Transverse colon (tissue), 4 donors: ENCODE measurements around the gene APBB2. TPM values are rescaled to one million over a fixed set of nuclear protein-coding genes. Genes with fewer than 3 reads are reported as not detected.

Experiments used
- DNase-seq: peaks from one replicate; pipeline ENCODE4 v3.0.0-alpha.2; 2019
- H3K27ac ChIP-seq, 4 donors: fragments of 200-600 bp; sonication (generic); 2 replicates each; pipeline ENCODE4 v1.5.1; 2016 to 2018; ENCODE audit warnings: inconsistent platforms in 4 of 4
- H3K27me3 ChIP-seq: fragments of 200-600 bp; sonication (generic); 2 replicates; pipeline ENCODE4 v1.5.1; 2017; ENCODE audit warnings: inconsistent platforms
- H3K36me3 ChIP-seq, 4 donors: fragments of 200-600 bp; sonication (generic); 2 replicates each; pipeline ENCODE4 v1.5.1; 2017 to 2019; ENCODE audit warnings: inconsistent platforms in 4 of 4
- H3K4me1 ChIP-seq, 4 donors: fragments of 200-600 bp; sonication (generic); 2 replicates each; pipeline ENCODE4 v1.5.1; 2017 to 2020; ENCODE audit warnings: inconsistent platforms in 4 of 4
- H3K4me3 ChIP-seq, 4 donors: fragments of 200-600 bp; sonication (generic); 1 replicate in 1 of 4; 2 replicates in 3 of 4; pipeline versions ENCODE4 v1.5.1 to v1.6.1; 2017 to 2019; ENCODE audit warnings: inconsistent platforms in 4 of 4
- H3K9me3 ChIP-seq, 2 donors: fragments of 200-600 bp; sonication (generic); 2 replicates each; pipeline ENCODE4 v1.5.1; 2017 to 2019; ENCODE audit warnings: inconsistent platforms in 2 of 2
- CTCF ChIP-seq, 5 experiments: fragments of 200-600 bp in 3 of 5; fragments of 450-650 bp in 2 of 5; sonication (generic) in 3 of 5; IDR thresholded peaks; 1 replicate in 2 of 5; 2 replicates in 3 of 5; pipeline ENCODE4 v1.5.1; 2016 to 2017; ENCODE audit warnings: antibody characterized with exemption in 5 of 5, inconsistent platforms in 3 of 5, mild to moderate bottlenecking in 2 of 5, moderate library complexity in 1 of 5
- EP300 ChIP-seq: sonication (generic); formaldehyde crosslinking; IDR thresholded peaks from one replicate; pipeline ENCODE4 v1.6.1; 2017; ENCODE audit warnings: antibody characterized with exemption, low read depth
- POLR2A ChIP-seq: fragments of 450-650 bp; IDR thresholded peaks from one replicate; pipeline ENCODE4 v1.6.1; 2016; ENCODE audit warnings: antibody characterized with exemption, mild to moderate bottlenecking, moderate library complexity
- POLR2AphosphoS5 ChIP-seq, 3 donors: sonication (generic); formaldehyde crosslinking; IDR thresholded peaks; one replicate each; pipeline ENCODE4 v1.6.1; 2016; ENCODE audit warnings: antibody characterized with exemption in 3 of 3
- WGBS, 2 donors: methylation state at CpG; one replicate each; pipeline ENCODE4 v1.1.5; 2018; ENCODE audit warnings: low coverage in 1 of 2; 5-methylcytosine and 5-hydroxymethylcytosine counted together
- in situ Hi-C, 4 donors: fragments of 200-750 bp; cut with MboI; loops; one replicate each; pipeline versions ENCODE4 v1.15.0 to v1.15.1; 2017; ENCODE audit warnings: low sequenced_read_pairs in 3 of 4, low pct_ligation_motif_present in 1 of 4, low pct_unique_long_range_greater_than_20kb in 1 of 4
- intact Hi-C: fragments of 100-400 bp; cut with DNase I; formaldehyde crosslinking; loops from one replicate; pipeline ENCODE4 v1.15.1; 2023; ENCODE audit warnings: low total_unique reads
- total RNA-seq, 4 donors: library from RNA; depleted of rRNA; stranded (reverse); fragments of >200 nt; gene quantifications; one replicate each; pipeline ENCODE4 v1.1.0, GENCODE V29; 2016

APBB2 gene
- total RNA-seq, 4 donors from 2014 or later = 37.1 to 138 (median 90.1) TPM

- Histone ChIP-seq H3K27ac (no peak overlapping the region), H3K4me3 (no peak overlapping the region), H3K4me1 (peaks cover 4 to 18% (median 17%) of the 10 kb centered on the region in 4 donors), H3K36me3 (no peaks in the 10 kb centered on the region), H3K27me3 (no peaks in the 10 kb centered on the region), H3K9me3 (no peaks in the 10 kb centered on the region)
- WGBS, 2 donors = 60 to 69% methylated on average over 3 to 4 of the region's 4 CpGs
- intact Hi-C loops = no loop called here
- TF ChIP-seq CTCF (IDR thresholded peaks at IDR 0.05) (no peak), EP300 (no peak), POLR2A (no peak), POLR2AphosphoS5 (IDR thresholded peaks at IDR 0.05) (no peak)
- DNase-seq = no peak
- in situ Hi-C loops = no loop called here
Measured at GRCh38 chr4:41160856-41161255, 53.5 kb downstream of the APBB2 start.

GRCh38 chr4:41160012-41160789, 54.1 kb downstream of the APBB2 start:
- no peak for TF ChIP-seq EP300
- no peak for DNase-seq
- H3K27me3 ChIP-seq = no peaks in the 10 kb centered on the region
- H3K9me3 ChIP-seq = no peaks in the 10 kb centered on the region
- H3K27ac ChIP-seq = no peak overlapping the region
- H3K4me1 ChIP-seq = peaks cover 4 to 24% (median 23%) of the 10 kb centered on the region in 4 donors
- intact Hi-C loops = no loop called here
- WGBS, 2 donors = 80 to 91% methylated on average over 4 to 10 of the region's 10 CpGs
- no peaks in the 10 kb centered on the region for H3K36me3 ChIP-seq
- in situ Hi-C loops = no loop called here
- no peak overlapping the region for H3K4me3 ChIP-seq

GRCh38 chr4:41158756-41159155, 55.6 kb downstream of the APBB2 start:
- Histone ChIP-seq H3K27ac (no peak overlapping the region), H3K4me1 (peaks cover 4 to 28% (median 26%) of the 10 kb centered on the region in 4 donors), H3K36me3 (no peaks in the 10 kb centered on the region), H3K27me3 (no peaks in the 10 kb centered on the region), H3K4me3 (no peak overlapping the region), H3K9me3 (no peaks in the 10 kb centered on the region)
- DNase-seq = no peak
- 80 to 91% methylated on average over 2 to 5 of the region's 5 CpGs for WGBS, 2 donors
- TF ChIP-seq CTCF (IDR thresholded peaks at IDR 0.05) (no peak), EP300 (no peak)
- in situ Hi-C loops = no loop called here
- intact Hi-C loops = no loop called here

- H3K27me3 ChIP-seq = no peaks in the 10 kb centered on the region
- DNase-seq = no peak
- intact Hi-C loops (no loop called here), in situ Hi-C loops (no loop called here)
- H3K36me3 ChIP-seq = no peaks in the 10 kb centered on the region
- WGBS, 2 donors = 53 to 89% methylated on average over 1 of the region's 1 CpG
- H3K4me1 ChIP-seq = peaks cover 4 to 29% (median 26%) of the 10 kb centered on the region in 4 donors
- TF ChIP-seq EP300 (no peak), POLR2AphosphoS5 (IDR thresholded peaks at IDR 0.05) (no peak), CTCF (IDR thresholded peaks at IDR 0.05) (no peak), POLR2A (no peak)
- no peaks in the 10 kb centered on the region for H3K9me3 ChIP-seq
- no peak overlapping the region for H3K4me3 ChIP-seq
- peak overlapping the region in 1 of 4 donors; percentile 5 for H3K27ac ChIP-seq
Measured at GRCh38 chr4:41158274-41158673, 56.1 kb downstream of the APBB2 start.
